ENCODE data around the gene TOM1L1. TPM values are rescaled to one million over a fixed set of nuclear protein-coding genes. Genes with fewer than 3 reads are reported as not detected.

TOM1L1 gene
- total RNA-seq, 1 donor, result 40.2 TPM

DNA sequence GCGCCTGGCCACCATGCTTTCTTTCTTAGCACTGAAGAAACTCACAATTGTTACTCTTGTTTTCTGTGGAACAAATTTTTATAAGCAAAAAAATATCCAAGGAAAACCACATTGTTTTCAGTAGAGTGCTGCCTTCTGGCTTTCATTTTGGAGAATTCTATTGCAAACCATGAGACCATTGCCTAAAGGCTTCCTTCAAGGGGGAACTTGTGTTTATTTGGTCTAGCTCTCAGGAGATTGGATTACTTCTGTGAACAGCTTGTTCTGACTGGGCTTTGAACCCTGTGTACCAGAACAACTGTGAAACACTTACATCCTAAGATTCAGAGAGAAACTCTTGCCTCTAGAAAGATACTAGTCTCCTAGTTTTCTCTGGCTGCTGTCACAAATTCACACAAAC is 32.1 kb downstream of the TOM1L1 start:
- DNase-seq (ENCODE audit: insufficient read length, low spot score, missing footprints), result no peak

DNA sequence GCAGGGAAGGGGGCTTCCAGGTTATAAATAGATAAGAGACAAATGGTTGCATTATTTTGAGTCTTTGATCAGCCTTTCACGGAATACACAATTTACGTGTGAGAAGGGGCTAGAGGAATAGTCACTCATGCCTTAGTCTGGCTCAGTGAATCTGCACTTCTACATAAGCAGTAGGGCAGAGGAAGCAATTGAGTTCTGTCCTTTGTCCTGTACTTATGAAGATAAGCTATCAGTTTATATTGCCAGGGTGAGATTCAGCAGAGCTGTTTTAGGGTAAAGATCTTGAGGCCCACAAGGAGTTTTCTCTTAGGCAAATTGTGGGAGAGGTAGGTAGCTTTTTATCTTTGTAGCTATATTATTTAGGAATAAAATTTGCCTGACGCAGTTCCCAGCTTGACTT is 33.3 kb downstream of the TOM1L1 start:
- H3K4me3 ChIP-seq (ENCODE audit: insufficient read depth, low read length), result no peak overlapping the region
- no peaks in the 10 kb centered on the region for H3K4me1 ChIP-seq (ENCODE audit: insufficient read depth, low read length)
- TF ChIP-seq, protein P1, sequence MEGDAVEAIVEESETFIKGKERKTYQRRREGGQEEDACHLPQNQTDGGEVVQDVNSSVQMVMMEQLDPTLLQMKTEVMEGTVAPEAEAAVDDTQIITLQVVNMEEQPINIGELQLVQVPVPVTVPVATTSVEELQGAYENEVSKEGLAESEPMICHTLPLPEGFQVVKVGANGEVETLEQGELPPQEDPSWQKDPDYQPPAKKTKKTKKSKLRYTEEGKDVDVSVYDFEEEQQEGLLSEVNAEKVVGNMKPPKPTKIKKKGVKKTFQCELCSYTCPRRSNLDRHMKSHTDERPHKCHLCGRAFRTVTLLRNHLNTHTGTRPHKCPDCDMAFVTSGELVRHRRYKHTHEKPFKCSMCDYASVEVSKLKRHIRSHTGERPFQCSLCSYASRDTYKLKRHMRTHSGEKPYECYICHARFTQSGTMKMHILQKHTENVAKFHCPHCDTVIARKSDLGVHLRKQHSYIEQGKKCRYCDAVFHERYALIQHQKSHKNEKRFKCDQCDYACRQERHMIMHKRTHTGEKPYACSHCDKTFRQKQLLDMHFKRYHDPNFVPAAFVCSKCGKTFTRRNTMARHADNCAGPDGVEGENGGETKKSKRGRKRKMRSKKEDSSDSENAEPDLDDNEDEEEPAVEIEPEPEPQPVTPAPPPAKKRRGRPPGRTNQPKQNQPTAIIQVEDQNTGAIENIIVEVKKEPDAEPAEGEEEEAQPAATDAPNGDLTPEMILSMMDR (IDR thresholded peaks at IDR 0.05; ENCODE audit: extremely low read depth, low read depth, low read length), result no peak
- H3K79me2 ChIP-seq (ENCODE audit: insufficient read depth, low read length), result no peaks in the 10 kb centered on the region
- no peaks in the 10 kb centered on the region for H4K20me1 ChIP-seq (ENCODE audit: insufficient read depth, low read length)
- no peak overlapping the region for H3K4me2 ChIP-seq (ENCODE audit: insufficient read depth, low read length)
- H3K9me3 ChIP-seq (ENCODE audit: low read depth, low read length), result no peaks in the 10 kb centered on the region
- H2AFZ ChIP-seq (ENCODE audit: low read length), result no peak overlapping the region
- peaks cover under 1% of the 10 kb centered on the region for H3K36me3 ChIP-seq (ENCODE audit: insufficient read depth, low read length)
- H3K27ac ChIP-seq (ENCODE audit: low read depth, low read length), result no peak overlapping the region
- H3K27me3 ChIP-seq (ENCODE audit: insufficient read depth, low read length), result no peaks in the 10 kb centered on the region
- DNase-seq (ENCODE audit: insufficient read length, low spot score, missing footprints), result no peak

More for the DNA sequence above, 32.1 kb downstream of the TOM1L1 start:
- TF ChIP-seq, protein P1 (IDR thresholded peaks at IDR 0.05; ENCODE audit: extremely low read depth, low read depth, low read length), result no peak
- Histone ChIP-seq H3K4me3 (ENCODE audit: insufficient read depth, low read length) (no peak overlapping the region), H2AFZ (ENCODE audit: low read length) (no peak overlapping the region), H3K4me2 (ENCODE audit: insufficient read depth, low read length) (no peak overlapping the region), H3K27me3 (ENCODE audit: insufficient read depth, low read length) (no peaks in the 10 kb centered on the region), H3K27ac (ENCODE audit: low read depth, low read length) (no peak overlapping the region), H3K36me3 (ENCODE audit: insufficient read depth, low read length) (no peaks in the 10 kb centered on the region), H3K79me2 (ENCODE audit: insufficient read depth, low read length) (no peaks in the 10 kb centered on the region), H3K4me1 (ENCODE audit: insufficient read depth, low read length) (peaks cover 3% of the 10 kb centered on the region), H3K9me3 (ENCODE audit: low read depth, low read length) (no peaks in the 10 kb centered on the region), H4K20me1 (ENCODE audit: insufficient read depth, low read length) (no peaks in the 10 kb centered on the region)

- Histone ChIP-seq H3K9me3 (ENCODE audit: low read depth, low read length) (no peaks in the 10 kb centered on the region), H3K27ac (ENCODE audit: low read depth, low read length) (no peak overlapping the region), H3K4me3 (ENCODE audit: insufficient read depth, low read length) (no peak overlapping the region), H3K4me2 (ENCODE audit: insufficient read depth, low read length) (no peak overlapping the region), H3K4me1 (ENCODE audit: insufficient read depth, low read length) (no peaks in the 10 kb centered on the region), H3K27me3 (ENCODE audit: insufficient read depth, low read length) (no peaks in the 10 kb centered on the region), H4K20me1 (ENCODE audit: insufficient read depth, low read length) (no peaks in the 10 kb centered on the region), H3K36me3 (ENCODE audit: insufficient read depth, low read length) (peaks cover 7% of the 10 kb centered on the region), H3K79me2 (ENCODE audit: insufficient read depth, low read length) (no peaks in the 10 kb centered on the region), H2AFZ (ENCODE audit: low read length) (no peak overlapping the region)
- TF ChIP-seq, protein P1 (IDR thresholded peaks at IDR 0.05; ENCODE audit: extremely low read depth, low read depth, low read length), result no peak
- DNase-seq (ENCODE audit: insufficient read length, low spot score, missing footprints), result no peak
Measured at GRCh38 chr17:54935471-54935870, 34.8 kb downstream of the TOM1L1 start.

DNA sequence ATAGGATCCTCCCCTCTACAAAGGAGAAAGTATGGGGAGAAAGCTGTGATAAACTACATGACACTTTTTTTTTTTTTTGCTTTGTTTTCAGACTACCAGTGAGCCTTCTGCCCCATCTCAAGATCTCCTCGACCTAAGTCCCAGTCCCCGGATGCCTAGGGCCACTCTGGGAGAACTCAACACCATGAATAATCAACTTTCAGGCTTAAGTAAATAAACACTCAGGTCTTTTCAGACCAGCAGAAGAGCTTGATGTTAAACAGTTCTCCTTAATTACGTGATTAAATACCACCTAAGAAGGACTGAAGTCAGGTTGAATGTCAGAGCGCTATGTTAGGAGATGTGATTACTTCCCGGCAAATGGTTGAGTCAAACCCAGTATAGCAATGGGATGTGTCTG is 36.4 kb downstream of the TOM1L1 start:
- peaks cover 7% of the 10 kb centered on the region for H3K36me3 ChIP-seq (ENCODE audit: insufficient read depth, low read length)
- H3K4me3 ChIP-seq (ENCODE audit: insufficient read depth, low read length), result no peak overlapping the region
- no peaks in the 10 kb centered on the region for H3K79me2 ChIP-seq (ENCODE audit: insufficient read depth, low read length)
- no peak overlapping the region for H3K27ac ChIP-seq (ENCODE audit: low read depth, low read length)
- H4K20me1 ChIP-seq (ENCODE audit: insufficient read depth, low read length), result no peaks in the 10 kb centered on the region
- no peak overlapping the region for H3K4me2 ChIP-seq (ENCODE audit: insufficient read depth, low read length)
- H3K9me3 ChIP-seq (ENCODE audit: low read depth, low read length), result no peaks in the 10 kb centered on the region
- H2AFZ ChIP-seq (ENCODE audit: low read length), result no peak overlapping the region
- no peak for DNase-seq (ENCODE audit: insufficient read length, low spot score, missing footprints)
- TF ChIP-seq, protein P1 (IDR thresholded peaks at IDR 0.05; ENCODE audit: extremely low read depth, low read depth, low read length), result no peak
- H3K4me1 ChIP-seq (ENCODE audit: insufficient read depth, low read length), result no peaks in the 10 kb centered on the region
- no peaks in the 10 kb centered on the region for H3K27me3 ChIP-seq (ENCODE audit: insufficient read depth, low read length)
